HUES48 (cell line): ENCODE results near the gene HORMAD2.
"Not testable (repeated sequence)": the region's sequence is repeated elsewhere in the genome, so short reads cannot be mapped to it uniquely, and the experiment has no call there.

ENCODE experiments used
- H3K27ac ChIP-seq: one replicate; pipeline ENCODE4 v1.7.0; 2013; ENCODE audit warnings: low read depth, low read length, inconsistent platforms
- H3K27me3 ChIP-seq: 2 replicates; pipeline ENCODE4 v1.6.1; 2013; ENCODE audit warnings: mild to moderate bottlenecking, low read length; ENCODE audit not compliant: control insufficient read depth, insufficient read depth
- H3K36me3 ChIP-seq: 2 replicates; pipeline ENCODE4 v1.6.1; 2013; ENCODE audit warnings: low read length; ENCODE audit not compliant: control insufficient read depth, insufficient read depth
- H3K4me1 ChIP-seq: 2 replicates; pipeline ENCODE4 v1.6.1; 2013; ENCODE audit warnings: mild to moderate bottlenecking, low read length; ENCODE audit not compliant: control insufficient read depth, insufficient read depth
- H3K4me3 ChIP-seq: 2 replicates; pipeline ENCODE4 v1.5.1; 2013; ENCODE audit warnings: mild to moderate bottlenecking, low read depth, low read length
- H3K9ac ChIP-seq: 2 replicates; pipeline ENCODE4 v1.6.1; 2013; ENCODE audit warnings: mild to moderate bottlenecking, low read depth, low read length, moderate library complexity
- H3K9me3 ChIP-seq: 2 replicates; pipeline ENCODE4 v1.6.1; 2013; ENCODE audit warnings: low read length; ENCODE audit not compliant: control insufficient read depth, insufficient read depth

Gene HORMAD2

GRCh38 chr22:30080805-30081204, 541 bp downstream of the HORMAD2 start:
- Histone ChIP-seq H3K9ac (no peak overlapping the region), H3K4me3 (peak overlapping the region; percentile 21; the same call in 1 of the 2 replicates)

GRCh38 chr22:30086496-30086895, 6.2 kb downstream of the HORMAD2 start:
- no peak overlapping the region for H3K9ac ChIP-seq
- H3K27ac ChIP-seq = no peak overlapping the region
- H3K27me3 ChIP-seq = no peaks in the 10 kb centered on the region

More at GRCh38 chr22:30080805-30081204, 541 bp downstream of the HORMAD2 start:
- no peak overlapping the region for H3K27ac ChIP-seq
- H3K27me3 ChIP-seq = peaks cover 4% of the 10 kb centered on the region; the same call in 1 of the 2 replicates
- H3K9me3 ChIP-seq = no peaks in the 10 kb centered on the region
- peaks cover 3% of the 10 kb centered on the region; the same call in 1 of the 2 replicates for H3K4me1 ChIP-seq
- no peaks in the 10 kb centered on the region for H3K36me3 ChIP-seq

GRCh38 chr22:30087037-30087436, 6.8 kb downstream of the HORMAD2 start:
- H3K27me3 ChIP-seq, H3K4me1 ChIP-seq, H3K36me3 ChIP-seq, H3K27ac ChIP-seq, H3K9me3 ChIP-seq, H3K9ac ChIP-seq, H3K4me3 ChIP-seq: not testable (repeated sequence)

More at GRCh38 chr22:30086496-30086895, 6.2 kb downstream of the HORMAD2 start:
- Histone ChIP-seq H3K9me3 (no peaks in the 10 kb centered on the region), H3K4me3 (no peak overlapping the region), H3K36me3 (no peaks in the 10 kb centered on the region), H3K4me1 (no peaks in the 10 kb centered on the region)

GRCh38 chr22:30087611-30088010, 7.3 kb downstream of the HORMAD2 start:
- peaks cover 2% of the 10 kb centered on the region; the same call in 1 of the 2 replicates for H3K9me3 ChIP-seq
- H3K4me1 ChIP-seq = no peaks in the 10 kb centered on the region
- no peaks in the 10 kb centered on the region for H3K27me3 ChIP-seq
- no peak overlapping the region for H3K27ac ChIP-seq
- no peak overlapping the region for H3K9ac ChIP-seq
- H3K36me3 ChIP-seq = no peaks in the 10 kb centered on the region
- H3K4me3 ChIP-seq = no peak overlapping the region

DNA sequence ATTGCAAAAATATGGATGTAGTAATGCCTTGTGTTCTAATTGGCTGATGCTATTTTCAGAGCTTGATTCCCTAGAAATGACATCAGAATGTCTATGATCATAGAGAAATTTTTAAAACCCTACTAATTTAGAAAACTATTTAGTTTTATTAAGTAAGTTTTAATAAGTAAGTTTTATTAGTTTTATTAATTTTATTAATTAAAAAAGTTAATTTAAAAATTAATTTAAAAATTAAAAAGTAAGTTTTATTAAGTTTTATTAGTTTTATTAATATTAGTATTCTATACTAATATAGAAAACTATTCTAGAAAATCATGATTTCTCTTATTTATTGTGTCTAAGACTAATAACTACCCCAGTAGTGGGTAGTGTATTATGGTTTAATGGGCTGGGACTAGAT, 8.2 kb downstream of the HORMAD2 start:
- Histone ChIP-seq H3K36me3 (no peaks in the 10 kb centered on the region), H3K9me3 (peaks cover 7% of the 10 kb centered on the region; the same call in 1 of the 2 replicates)

DNA sequence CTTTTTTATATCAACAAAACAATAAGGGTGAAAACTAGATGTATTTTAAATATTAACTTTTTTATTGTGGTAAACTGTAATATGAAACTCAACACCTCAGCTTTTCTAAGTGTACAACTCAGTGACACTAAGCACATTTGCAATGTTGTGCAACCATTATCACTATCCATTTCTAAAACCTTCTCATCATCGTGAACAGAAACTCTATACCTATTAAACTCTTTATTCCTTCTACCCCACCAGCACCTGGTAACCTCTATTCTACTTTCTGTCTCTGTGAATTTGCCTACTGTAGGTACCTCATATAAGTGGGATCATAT, 9.4 kb downstream of the HORMAD2 start:
- Histone ChIP-seq H3K9ac (no peak overlapping the region), H3K27ac (no peak overlapping the region), H3K27me3 (no peaks in the 10 kb centered on the region), H3K4me3 (no peak overlapping the region), H3K9me3 (peaks cover 12% of the 10 kb centered on the region; the same call in 1 of the 2 replicates), H3K36me3 (no peaks in the 10 kb centered on the region), H3K4me1 (no peaks in the 10 kb centered on the region)

More for the DNA sequence above, 8.2 kb downstream of the HORMAD2 start:
- Histone ChIP-seq H3K27ac (no peak overlapping the region), H3K4me3 (no peak overlapping the region), H3K9ac (no peak overlapping the region), H3K4me1 (no peaks in the 10 kb centered on the region), H3K27me3 (no peaks in the 10 kb centered on the region)

GRCh38 chr22:30092686-30093085, 12.4 kb downstream of the HORMAD2 start:
- H3K4me1 ChIP-seq = no peaks in the 10 kb centered on the region
- H3K9me3 ChIP-seq = peaks cover 19% of the 10 kb centered on the region; the same call in 1 of the 2 replicates
- no peak overlapping the region for H3K9ac ChIP-seq
- H3K36me3 ChIP-seq = no peaks in the 10 kb centered on the region
- no peaks in the 10 kb centered on the region for H3K27me3 ChIP-seq
- no peak overlapping the region for H3K4me3 ChIP-seq
- no peak overlapping the region for H3K27ac ChIP-seq

- Histone ChIP-seq H3K9ac (no peak overlapping the region), H3K27ac (no peak overlapping the region), H3K27me3 (no peaks in the 10 kb centered on the region), H3K9me3 (peaks cover 19% of the 10 kb centered on the region; the same call in 1 of the 2 replicates), H3K36me3 (no peaks in the 10 kb centered on the region), H3K4me3 (no peak overlapping the region), H3K4me1 (no peaks in the 10 kb centered on the region)
Measured at GRCh38 chr22:30094804-30095203, 14.5 kb downstream of the HORMAD2 start.

- Histone ChIP-seq H3K4me3 (no peak overlapping the region), H3K36me3 (no peaks in the 10 kb centered on the region), H3K27me3 (no peaks in the 10 kb centered on the region), H3K9me3 (0 out of 2 replicates have a peak, but pooled peaks cover 16% of the 10 kb centered on the region), H3K27ac (no peak overlapping the region), H3K4me1 (no peaks in the 10 kb centered on the region), H3K9ac (no peak overlapping the region)
Measured at GRCh38 chr22:30097861-30098260, 17.6 kb downstream of the HORMAD2 start.

GRCh38 chr22:30100770-30101169, 20.5 kb downstream of the HORMAD2 start:
- not testable (repeated sequence) for H3K27me3 ChIP-seq, H3K9ac ChIP-seq, H3K9me3 ChIP-seq, H3K4me3 ChIP-seq, H3K36me3 ChIP-seq, H3K27ac ChIP-seq, H3K4me1 ChIP-seq

GRCh38 chr22:30104501-30105156, 24.4 kb downstream of the HORMAD2 start:
- Histone ChIP-seq H3K9me3 (no peaks in the 10 kb centered on the region), H3K27me3 (no peaks in the 10 kb centered on the region), H3K4me1 (no peaks in the 10 kb centered on the region), H3K9ac (no peak overlapping the region), H3K27ac (no peak overlapping the region), H3K36me3 (no peaks in the 10 kb centered on the region), H3K4me3 (no peak overlapping the region)
